Spinal cord (tissue), 10 donors: ENCODE data around the gene ADM. TPM values are rescaled to one million over a fixed set of nuclear protein-coding genes. Genes with fewer than 3 reads are reported as not detected.

Experiments
- DNase-seq, 6 donors: peaks; one replicate each; pipeline versions ENCODE4 v3.0.0 to v3.0.0-alpha.2; 2013 to 2015; ENCODE audit warnings: low spot score in 6 of 6, low read depth in 4 of 6
- H3K27ac ChIP-seq: one replicate; pipeline ENCODE4 v1.5.1; 2013; ENCODE audit warnings: low read depth, low read length, control low read depth
- H3K27me3 ChIP-seq: one replicate; pipeline ENCODE4 v1.6.1; 2013; ENCODE audit warnings: low read length; ENCODE audit not compliant: control insufficient read depth, insufficient read depth
- H3K36me3 ChIP-seq: one replicate; pipeline ENCODE4 v1.6.1; 2013; ENCODE audit warnings: low read length; ENCODE audit not compliant: control insufficient read depth, insufficient read depth
- H3K4me1 ChIP-seq: one replicate; pipeline ENCODE4 v1.6.1; 2013; ENCODE audit warnings: low read length; ENCODE audit not compliant: control insufficient read depth, insufficient read depth
- H3K4me3 ChIP-seq: one replicate; pipeline ENCODE4 v1.5.1; 2013; ENCODE audit warnings: low read depth, low read length, control low read depth
- H3K9me3 ChIP-seq: one replicate; pipeline ENCODE4 v1.6.1; 2013; ENCODE audit warnings: low read length; ENCODE audit not compliant: control insufficient read depth, insufficient read depth
- WGBS: methylation state at CpG from one replicate; pipeline ENCODE4 v1.1.5; 2013; ENCODE audit warnings: missing lambda C conversion rate; ENCODE audit not compliant: insufficient coverage; 5-methylcytosine and 5-hydroxymethylcytosine counted together
- polyA plus RNA-seq, 2 donors: library from polyadenylated mRNA; unstranded; fragments of 120-200 nt; gene quantifications; one replicate each; pipeline ENCODE4 v1.2.1, GENCODE V29; 2013; ENCODE audit not compliant: insufficient read length in 2 of 2
- total RNA-seq, 2 donors: library from RNA; depleted of rRNA in 1 of 2; stranded (reverse); fragments of 120-200 nt in 1 of 2; fragments of >200 nt in 1 of 2; gene quantifications; one replicate each; pipeline versions ENCODE4 v1.2.3 to v1.2.4, GENCODE V29; 2013 to 2014
- donor health status: healthy.

The ADM gene
- total and polyA plus RNA-seq, 4 donors = 3.5 to 67.6 (median 31.7) TPM

DNA sequence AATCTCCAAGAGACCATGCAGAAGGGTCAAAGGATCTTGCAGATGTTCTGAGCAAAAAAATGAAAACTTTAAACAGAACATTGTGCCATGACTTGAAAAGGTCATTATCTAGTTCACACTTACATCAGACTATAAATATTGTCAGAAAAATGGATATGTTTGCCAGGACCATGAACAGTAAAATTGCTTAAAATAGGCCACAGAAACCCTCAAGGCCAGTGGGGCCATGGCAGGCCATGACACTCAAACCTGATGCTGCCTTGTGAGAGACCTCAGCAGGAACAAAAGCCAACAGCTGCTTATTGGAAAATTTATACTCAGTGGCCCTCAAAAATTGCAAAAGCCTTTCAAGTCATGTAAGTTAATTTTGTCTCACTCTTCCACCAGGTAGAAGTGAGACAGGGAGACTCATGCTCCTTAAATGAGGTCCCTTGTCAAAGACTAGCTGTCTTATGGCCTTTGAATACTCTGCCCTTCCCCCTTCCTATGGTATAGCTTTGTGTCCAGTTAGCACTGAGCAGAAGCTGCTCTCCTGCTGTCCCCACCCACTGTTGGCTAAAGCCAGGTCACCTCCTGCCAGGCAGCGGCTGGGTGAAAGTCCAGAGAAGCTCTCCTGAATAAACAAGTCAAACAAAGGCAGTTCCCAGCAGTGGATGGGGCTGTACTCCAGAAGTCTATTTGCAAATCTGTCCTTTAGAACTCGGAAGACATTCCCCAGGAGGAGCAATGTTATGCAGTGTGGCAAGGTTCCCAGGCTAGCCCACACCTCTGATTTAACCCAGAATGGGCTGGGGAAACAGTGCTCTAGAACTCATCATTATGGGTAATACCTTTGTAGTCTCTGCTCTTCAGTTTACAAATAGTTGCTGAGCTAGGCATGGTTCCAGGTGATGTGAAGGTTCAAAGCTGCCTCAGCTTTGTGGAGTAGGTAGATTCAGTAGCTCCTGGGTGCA is 21.4 kb downstream of the ADM start:
- Histone ChIP-seq H3K27ac (peak overlapping the region; percentile 61), H3K4me1 (peaks cover 9% of the 10 kb centered on the region)
- DNase-seq = peak in 1 of 6 donors; percentile 58

DNA sequence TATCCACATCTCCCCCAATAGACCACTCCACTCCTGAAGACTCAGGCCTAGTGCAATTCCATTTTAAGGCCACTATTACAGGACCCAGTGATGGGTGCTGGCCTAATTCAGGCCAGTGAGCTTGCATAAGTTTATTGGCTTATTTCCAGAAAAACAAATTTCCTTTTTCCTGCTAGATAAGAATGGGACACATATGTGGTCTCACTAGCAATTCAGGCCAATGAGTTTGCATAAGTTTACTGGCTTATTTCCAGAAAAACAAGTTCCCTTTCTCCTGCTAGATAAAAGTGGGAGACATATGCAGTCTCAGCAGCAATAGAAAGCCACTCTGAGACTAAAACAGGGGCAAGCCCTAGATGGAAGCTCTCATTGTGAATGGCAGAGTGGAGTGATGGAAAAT is 22.4 kb downstream of the ADM start:
- peaks cover 7% of the 10 kb centered on the region for H3K4me1 ChIP-seq
- H3K27ac ChIP-seq = no peak overlapping the region
- DNase-seq = no peak
- H3K36me3 ChIP-seq = no peaks in the 10 kb centered on the region
- no peak overlapping the region for H3K4me3 ChIP-seq
- H3K27me3 ChIP-seq = no peaks in the 10 kb centered on the region
- no peaks in the 10 kb centered on the region for H3K9me3 ChIP-seq

More for the DNA sequence above, 21.4 kb downstream of the ADM start:
- Histone ChIP-seq H3K36me3 (no peaks in the 10 kb centered on the region), H3K27me3 (no peaks in the 10 kb centered on the region), H3K4me3 (no peak overlapping the region), H3K9me3 (no peaks in the 10 kb centered on the region)
- WGBS = 44% methylated on average over 2 of the region's 2 CpGs

DNA sequence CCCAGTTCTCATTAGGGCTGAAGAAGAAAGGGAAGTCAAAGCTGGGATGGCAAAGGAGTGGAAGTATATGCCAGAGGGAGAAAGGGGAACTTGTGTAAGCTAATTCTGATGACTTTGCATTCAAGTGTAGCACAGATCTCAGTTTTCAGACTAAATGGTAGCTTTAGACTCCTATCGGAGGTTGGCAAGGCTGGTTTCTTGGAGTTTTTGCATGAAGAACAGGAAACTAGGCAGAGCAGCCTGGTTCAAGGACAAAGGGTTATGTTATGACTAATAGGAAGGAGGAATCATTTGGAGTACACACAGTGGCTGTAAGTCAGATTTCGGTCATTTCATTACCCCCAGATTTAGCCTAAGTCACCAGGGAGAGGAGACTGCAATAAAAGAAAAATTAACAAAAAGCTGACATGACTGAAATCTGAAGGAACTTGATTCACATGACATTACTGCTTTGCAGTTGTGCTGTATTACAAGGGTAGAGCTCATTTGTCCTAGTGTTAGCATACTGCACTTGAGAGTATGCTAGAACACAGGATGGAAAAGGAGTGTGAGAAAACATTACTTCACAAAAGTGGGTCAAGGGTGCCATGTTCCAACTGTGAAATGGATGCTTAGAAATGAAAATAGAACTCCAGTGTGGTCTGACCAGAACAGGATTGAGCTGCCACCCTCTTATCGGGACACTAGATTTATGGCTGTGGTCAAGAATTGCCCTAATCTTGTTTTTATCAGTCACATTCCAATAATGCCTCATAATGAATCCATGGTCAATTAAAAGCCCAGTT is 23.6 kb downstream of the ADM start:
- no peak overlapping the region for H3K4me3 ChIP-seq
- no peaks in the 10 kb centered on the region for H3K27me3 ChIP-seq
- H3K27ac ChIP-seq = peak overlapping the region; percentile 33
- 80% methylated on average over 1 of the region's 3 CpGs for WGBS
- DNase-seq = no peak
- H3K9me3 ChIP-seq = no peaks in the 10 kb centered on the region
- H3K36me3 ChIP-seq = no peaks in the 10 kb centered on the region
- H3K4me1 ChIP-seq = no peaks in the 10 kb centered on the region

DNA sequence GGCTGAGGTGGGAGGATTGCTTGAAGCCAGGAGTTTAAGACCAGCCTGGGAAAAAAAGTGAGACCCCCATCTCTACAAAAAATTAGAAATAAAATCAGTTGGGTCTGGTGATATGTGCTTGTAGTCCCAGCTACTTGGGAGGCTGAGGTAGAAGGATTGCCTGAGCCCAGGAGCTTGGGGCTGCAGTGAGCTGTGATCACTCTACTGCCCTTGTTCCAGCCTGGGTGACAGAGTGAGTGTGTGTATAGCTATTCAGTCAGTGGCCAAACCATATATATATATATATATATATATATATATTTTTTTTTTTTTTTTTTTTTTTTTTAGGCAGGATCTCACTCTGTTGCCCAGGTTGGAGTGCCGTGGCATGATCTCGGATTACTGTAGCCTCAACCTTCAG is 24.5 kb downstream of the ADM start:
- Histone ChIP-seq H3K9me3 (no peaks in the 10 kb centered on the region), H3K27me3 (no peaks in the 10 kb centered on the region), H3K4me3 (no peak overlapping the region), H3K27ac (no peak overlapping the region), H3K36me3 (no peaks in the 10 kb centered on the region), H3K4me1 (no peaks in the 10 kb centered on the region)
- DNase-seq = no peak
- no CpG with 5 or more reads among the region's 2 CpGs for WGBS

DNA sequence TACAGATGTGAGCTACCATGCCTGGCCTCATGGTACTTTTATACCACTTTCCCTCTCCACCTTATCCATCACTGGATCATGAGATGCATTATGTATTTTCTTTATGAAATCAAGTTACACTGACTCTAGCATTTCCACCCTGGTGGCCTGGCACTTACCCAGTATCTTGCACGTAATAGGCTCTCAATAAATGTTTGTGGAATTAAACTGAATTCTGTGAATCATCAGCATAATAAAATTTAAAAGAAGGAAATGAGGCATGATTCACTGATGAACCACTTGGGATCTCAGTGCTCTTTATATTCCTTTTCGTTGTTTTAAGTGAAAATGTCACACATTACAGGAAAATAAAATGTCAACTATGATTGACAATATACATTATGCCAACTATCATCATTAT is 25.1 kb downstream of the ADM start:
- Histone ChIP-seq H3K27me3 (no peaks in the 10 kb centered on the region), H3K9me3 (no peaks in the 10 kb centered on the region), H3K4me1 (no peaks in the 10 kb centered on the region), H3K36me3 (no peaks in the 10 kb centered on the region), H3K4me3 (no peak overlapping the region), H3K27ac (no peak overlapping the region)
- no CpG with 5 or more reads among the region's 2 CpGs for WGBS
- no peak for DNase-seq

DNA sequence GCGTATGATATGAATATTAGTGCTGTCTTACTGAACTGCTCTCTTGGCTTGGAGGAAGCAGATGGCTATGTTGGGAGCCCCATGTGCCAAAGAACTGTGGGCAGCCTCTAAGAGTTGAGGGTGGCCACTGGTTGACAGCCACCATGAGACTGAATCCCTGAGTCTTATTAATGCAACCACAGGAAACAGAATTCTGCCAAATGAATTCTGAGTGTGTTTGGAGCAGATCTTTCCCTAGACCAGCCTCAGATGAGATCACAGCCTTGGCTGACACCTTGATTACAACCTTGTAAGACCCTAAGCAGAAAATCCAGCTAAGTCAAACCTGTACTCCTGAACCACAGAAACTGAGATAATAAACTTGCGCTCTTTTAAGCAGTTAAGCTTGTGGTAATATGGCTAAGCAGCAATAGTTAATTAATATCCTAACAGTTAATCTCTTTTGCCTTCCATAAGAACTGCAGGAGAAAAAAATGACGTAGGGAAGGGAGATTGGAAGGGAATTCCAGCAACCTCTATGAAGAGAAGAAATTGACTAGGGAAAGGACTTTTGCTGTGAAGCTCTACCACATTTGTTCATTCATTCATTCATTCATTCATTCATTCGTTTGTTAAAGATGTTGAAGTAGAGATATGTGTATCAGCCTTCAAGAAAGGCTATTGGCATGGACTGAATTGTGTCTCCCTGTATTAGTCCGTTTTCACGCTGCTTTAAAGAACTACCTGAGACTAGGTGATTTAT is 26.8 kb downstream of the ADM start:
- WGBS = 100% methylated on average over 3 of the region's 6 CpGs
- no peaks in the 10 kb centered on the region for H3K36me3 ChIP-seq
- no peaks in the 10 kb centered on the region for H3K9me3 ChIP-seq
- no peaks in the 10 kb centered on the region for H3K27me3 ChIP-seq
- no peak for DNase-seq
- no peaks in the 10 kb centered on the region for H3K4me1 ChIP-seq
- no peak overlapping the region for H3K27ac ChIP-seq
- no peak overlapping the region for H3K4me3 ChIP-seq

DNA sequence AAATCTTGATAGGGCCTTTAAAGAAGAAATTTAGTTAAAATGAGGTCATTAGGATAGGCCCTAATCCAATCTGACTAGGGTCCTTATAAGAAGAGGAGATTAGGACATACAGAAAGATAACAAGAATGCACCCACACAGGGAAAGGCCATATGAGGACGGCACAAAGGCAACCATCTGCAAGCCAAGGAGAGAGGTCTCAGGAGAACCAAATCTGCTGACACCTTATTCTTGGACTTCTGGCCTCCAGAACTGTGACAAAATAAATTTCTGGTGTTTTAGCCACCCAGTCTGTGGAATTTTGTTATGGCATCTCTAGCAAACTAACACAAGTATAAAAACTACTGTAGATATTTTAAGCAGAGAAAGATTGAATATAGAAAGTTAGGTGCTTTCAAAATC is 28.6 kb downstream of the ADM start:
- WGBS = no CpG with 5 or more reads among the region's 1 CpG
- DNase-seq = no peak
- no peaks in the 10 kb centered on the region for H3K27me3 ChIP-seq
- H3K4me3 ChIP-seq = no peak overlapping the region
- no peaks in the 10 kb centered on the region for H3K36me3 ChIP-seq
- no peaks in the 10 kb centered on the region for H3K9me3 ChIP-seq
- no peak overlapping the region for H3K27ac ChIP-seq
- H3K4me1 ChIP-seq = no peaks in the 10 kb centered on the region

DNA sequence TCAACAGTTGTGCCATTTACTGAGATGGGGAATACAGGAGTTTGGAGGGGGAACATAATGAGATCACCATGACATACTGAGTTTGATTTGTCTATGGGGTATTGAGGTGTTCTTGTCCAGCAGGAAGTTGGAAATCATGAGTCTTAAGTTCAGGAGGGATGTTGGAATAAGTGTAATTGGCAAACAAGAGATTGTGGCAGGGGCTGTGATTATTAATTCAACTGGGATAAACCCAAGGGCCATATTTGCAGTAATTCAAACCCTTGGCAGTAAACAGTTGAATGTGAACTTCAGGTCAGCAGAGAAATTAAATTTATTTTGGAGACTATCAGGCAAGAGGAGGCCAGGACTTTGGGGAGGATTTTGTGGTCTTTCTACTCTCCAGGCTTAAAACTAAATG is 33.4 kb downstream of the ADM start:
- H3K36me3 ChIP-seq = no peaks in the 10 kb centered on the region
- no peaks in the 10 kb centered on the region for H3K27me3 ChIP-seq
- DNase-seq = no peak
- H3K4me1 ChIP-seq = no peaks in the 10 kb centered on the region
- H3K9me3 ChIP-seq = no peaks in the 10 kb centered on the region
- H3K27ac ChIP-seq = no peak overlapping the region
- H3K4me3 ChIP-seq = no peak overlapping the region

DNA sequence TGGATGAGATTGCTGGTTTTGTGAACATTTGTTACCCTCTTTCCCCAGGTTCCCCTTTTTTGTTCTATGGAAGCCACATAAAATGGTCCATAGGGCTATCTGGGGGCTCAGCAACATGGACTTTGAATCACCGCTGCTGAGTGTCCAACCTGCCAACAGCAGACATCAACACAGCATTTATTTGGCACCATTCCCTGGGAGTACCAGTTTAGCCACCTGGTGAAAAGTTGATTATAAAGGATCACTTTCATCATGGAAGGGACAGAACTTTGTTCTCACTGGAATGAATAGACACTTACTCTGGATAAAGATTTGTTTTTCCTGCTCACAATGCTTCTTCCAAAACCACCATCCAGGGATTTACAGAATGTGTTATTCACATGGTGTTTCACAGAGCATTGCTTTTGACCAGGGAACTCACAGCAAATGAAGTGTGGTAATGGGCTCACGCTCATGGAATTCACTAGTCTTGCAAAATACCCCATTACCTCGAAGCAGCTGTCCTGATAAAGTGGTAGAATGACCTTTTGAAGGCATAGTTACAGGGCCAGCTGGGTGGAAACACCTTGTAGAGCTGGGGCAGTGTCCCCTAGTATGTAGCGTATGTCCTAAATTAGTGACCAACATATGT is 43.9 kb downstream of the ADM start:
- H3K4me3 ChIP-seq = no peak overlapping the region
- 76% methylated on average over 2 of the region's 4 CpGs for whole genome bisulfite sequencing
- peak in 1 of 6 donors; percentile 24 for DNase-seq
- H3K9me3 ChIP-seq = no peaks in the 10 kb centered on the region
- H3K27ac ChIP-seq = no peak overlapping the region
- H3K4me1 ChIP-seq = peaks cover 6% of the 10 kb centered on the region
- no peaks in the 10 kb centered on the region for H3K27me3 ChIP-seq
- H3K36me3 ChIP-seq = no peaks in the 10 kb centered on the region
